Loucy (cell line): ENCODE results near the gene TAP1.

ENCODE experiments used
- EZH2phosphoT487 ChIP-seq: fragments of 200-600 bp; IDR thresholded peaks from 2 replicates; pipeline ENCODE4 v1.6.1; 2018; ENCODE audit warnings: antibody characterized with exemption, mild to moderate bottlenecking, moderate library complexity, borderline replicate concordance
- TF ChIP-seq, protein P1 (sequence below): fragments of 200-600 bp; sonication (generic); conservative IDR thresholded peaks from 2 replicates; pipeline ENCODE4 v1.5.1; 2014; ENCODE audit warnings: mild to moderate bottlenecking, antibody characterized with exemption, low read length

DNA sequence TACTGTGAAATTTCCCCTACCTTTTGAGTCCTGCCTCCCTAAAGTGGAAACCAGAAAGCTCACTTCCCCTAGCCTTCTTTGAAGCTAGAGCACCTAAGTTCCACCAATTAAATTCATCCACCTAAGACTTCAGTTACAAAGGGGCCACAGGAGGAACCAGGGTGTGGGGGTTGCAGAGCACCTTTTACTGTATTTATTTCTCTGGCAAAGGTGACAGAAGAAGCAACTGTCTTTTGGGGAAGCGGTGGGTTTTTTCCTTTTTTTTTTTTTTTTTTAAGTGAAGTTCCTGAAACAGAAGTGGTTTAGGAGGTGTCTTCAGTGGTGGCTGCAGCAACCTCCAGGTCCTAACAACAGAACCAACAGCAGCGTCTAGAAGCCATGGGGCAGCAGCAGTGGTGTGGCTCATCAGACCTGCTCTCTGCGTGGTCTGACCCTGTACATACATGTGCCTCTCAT is 13.5 kb upstream of the TAP1 start:
- TF ChIP-seq, protein P1, sequence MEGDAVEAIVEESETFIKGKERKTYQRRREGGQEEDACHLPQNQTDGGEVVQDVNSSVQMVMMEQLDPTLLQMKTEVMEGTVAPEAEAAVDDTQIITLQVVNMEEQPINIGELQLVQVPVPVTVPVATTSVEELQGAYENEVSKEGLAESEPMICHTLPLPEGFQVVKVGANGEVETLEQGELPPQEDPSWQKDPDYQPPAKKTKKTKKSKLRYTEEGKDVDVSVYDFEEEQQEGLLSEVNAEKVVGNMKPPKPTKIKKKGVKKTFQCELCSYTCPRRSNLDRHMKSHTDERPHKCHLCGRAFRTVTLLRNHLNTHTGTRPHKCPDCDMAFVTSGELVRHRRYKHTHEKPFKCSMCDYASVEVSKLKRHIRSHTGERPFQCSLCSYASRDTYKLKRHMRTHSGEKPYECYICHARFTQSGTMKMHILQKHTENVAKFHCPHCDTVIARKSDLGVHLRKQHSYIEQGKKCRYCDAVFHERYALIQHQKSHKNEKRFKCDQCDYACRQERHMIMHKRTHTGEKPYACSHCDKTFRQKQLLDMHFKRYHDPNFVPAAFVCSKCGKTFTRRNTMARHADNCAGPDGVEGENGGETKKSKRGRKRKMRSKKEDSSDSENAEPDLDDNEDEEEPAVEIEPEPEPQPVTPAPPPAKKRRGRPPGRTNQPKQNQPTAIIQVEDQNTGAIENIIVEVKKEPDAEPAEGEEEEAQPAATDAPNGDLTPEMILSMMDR: no peak
- TF ChIP-seq EZH2phosphoT487: no peak
